HTERT RPE-1 (cell line): ENCODE measurements around the gene EMC6.
"Not testable (repeated sequence)": the region's sequence is repeated elsewhere in the genome, so short reads cannot be mapped to it uniquely, and the experiment has no call there.

Source experiments
- in situ Hi-C: fragments of 300-500 bp; cut with MboI; formaldehyde crosslinking; loops from 4 replicates; pipeline ENCODE4 v1.14.3; 2020; ENCODE audit warnings: low sequenced_read_pairs

EMC6 gene

DNA sequence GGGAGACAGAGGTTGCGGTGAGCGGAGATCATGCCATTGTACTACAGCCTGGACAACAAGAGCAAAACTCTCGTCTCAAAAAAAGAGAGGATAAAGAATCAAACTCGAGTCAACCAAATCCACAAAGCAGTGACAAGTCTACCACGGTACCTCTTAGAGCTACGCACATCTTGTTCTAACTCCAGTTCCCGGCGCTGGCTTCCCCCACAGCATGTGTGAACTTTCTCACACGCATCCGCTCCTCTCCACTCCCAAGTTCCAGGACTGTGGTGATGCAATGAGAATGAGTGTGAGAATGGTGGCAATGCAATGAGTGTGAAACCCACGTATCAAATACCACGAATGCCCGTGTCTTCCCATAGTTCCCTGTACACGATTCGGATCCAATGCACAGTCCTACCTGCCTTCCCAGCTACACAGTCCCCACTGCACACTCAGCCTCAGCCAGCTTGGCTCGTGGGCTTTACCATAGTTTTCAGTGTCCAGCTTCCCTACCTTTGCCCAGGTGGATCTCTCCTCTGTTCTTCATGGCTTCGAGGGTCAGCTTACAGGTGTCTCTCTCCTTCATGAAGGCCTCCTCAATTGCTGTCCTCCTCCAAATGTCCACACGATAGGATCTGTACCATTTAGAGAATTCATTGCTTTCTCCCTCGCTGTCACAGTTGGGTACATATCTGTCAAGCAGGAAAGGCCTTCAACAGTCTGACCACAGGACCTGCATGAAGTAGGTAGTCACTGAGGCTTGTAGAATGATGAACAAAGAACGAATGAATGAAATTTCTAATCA, 36.5 kb downstream of the EMC6 start:
- in situ Hi-C loops, result no loop called here

DNA sequence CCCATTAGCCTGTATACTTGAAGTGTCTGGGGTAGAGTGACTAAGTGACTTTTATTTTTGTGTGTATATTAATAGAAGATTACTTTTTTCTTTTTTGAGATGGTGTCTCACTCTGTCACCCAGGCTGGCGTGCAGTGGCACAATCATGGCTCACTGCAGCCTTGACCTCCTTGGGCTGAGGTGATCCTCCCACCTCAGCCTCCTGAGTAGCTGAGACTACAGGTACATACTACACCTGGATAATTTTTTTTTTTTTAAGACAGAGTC, 37.0 kb downstream of the EMC6 start:
- in situ Hi-C loops, result not testable (repeated sequence)

DNA sequence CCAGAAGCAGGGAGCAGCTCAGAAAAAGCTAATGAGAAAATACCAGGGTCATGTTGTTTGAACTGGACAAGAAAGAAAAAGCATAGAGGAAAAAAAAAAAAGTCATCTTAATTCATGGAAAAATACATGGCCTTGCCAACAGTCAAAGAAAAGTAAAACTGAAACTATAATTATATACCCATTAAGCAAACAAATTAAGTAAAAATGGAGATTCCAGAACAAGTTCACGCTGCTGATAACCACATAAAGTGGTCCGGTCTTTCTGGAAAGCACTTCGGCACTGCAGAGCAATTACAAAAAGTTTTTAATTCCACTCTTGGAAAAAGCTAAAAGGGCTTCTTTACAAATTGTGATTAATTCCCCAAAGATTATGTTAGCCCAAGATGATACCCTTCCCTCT, 39.8 kb downstream of the EMC6 start:
- in situ Hi-C loops, result no loop called here

GRCh38 chr17:3710951-3711383, 42.4 kb downstream of the EMC6 start:
- in situ Hi-C loops, result no loop called here

GRCh38 chr17:3712811-3713463, 44.3 kb downstream of the EMC6 start:
- in situ Hi-C loops, result no loop called here

DNA sequence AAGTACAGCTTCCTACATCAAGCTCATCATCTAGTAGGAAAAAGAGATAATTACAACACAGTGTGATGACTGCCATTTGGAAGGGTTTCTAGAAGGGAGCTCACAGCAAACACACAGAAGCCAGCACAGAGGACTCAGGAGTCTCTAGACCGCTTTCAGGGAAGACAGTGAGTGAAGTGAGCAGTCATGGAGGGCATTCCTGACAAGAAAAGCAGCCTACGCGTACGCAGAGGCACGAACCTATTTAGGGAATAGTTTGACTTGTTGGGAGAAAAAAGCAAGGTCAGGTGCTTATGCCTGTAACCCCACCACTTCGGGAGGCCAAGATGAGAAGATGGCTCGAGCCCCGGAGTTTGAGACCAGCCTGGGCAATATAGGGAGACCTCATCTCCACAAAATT, 46.7 kb downstream of the EMC6 start:
- in situ Hi-C loops, result no loop called here

- in situ Hi-C loops, result no loop called here
These were observed 49.6 kb downstream of the EMC6 start for GRCh38 chr17:3718201-3718600.

- in situ Hi-C loops, result no loop called here
These were observed 50.7 kb downstream of the EMC6 start for GRCh38 chr17:3719265-3719664.
